A204.1 (cell line): ENCODE measurements around the gene FAM217A.
"Not testable (repeated sequence)": the region's sequence is repeated elsewhere in the genome, so short reads cannot be mapped to it uniquely, and the experiment has no call there.

Experiments
- FAIRE-seq: peaks from 2 replicates; lab custom pipeline; 2012; peaks lifted over from hg19 to GRCh38; lab: Jason Lieb, UNC

FAM217A gene, protein sequence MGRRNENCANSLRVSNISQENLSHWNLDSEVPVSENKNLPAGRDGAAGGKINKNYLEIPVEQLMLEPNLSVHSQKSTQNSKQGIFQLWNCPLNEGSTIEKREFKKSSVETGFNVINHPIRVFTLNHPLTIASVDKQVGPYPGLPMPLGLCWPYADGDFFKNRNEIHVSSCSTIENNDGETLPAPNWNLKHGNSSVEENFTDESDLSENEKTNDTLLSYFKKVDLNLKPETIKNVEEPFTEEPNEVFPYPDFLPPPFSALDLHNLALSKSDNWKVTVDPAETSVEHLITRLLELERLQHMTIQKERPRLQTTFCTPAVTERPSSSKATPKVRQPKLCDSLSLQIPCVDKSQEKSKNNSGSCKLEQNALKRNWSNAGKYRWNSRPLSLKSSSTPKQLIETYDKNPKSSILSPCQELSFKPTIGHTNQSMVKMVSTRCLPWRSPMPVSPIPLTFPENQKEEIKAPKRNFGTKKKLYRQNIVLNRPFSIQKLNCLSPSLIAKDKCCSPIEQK

DNA sequence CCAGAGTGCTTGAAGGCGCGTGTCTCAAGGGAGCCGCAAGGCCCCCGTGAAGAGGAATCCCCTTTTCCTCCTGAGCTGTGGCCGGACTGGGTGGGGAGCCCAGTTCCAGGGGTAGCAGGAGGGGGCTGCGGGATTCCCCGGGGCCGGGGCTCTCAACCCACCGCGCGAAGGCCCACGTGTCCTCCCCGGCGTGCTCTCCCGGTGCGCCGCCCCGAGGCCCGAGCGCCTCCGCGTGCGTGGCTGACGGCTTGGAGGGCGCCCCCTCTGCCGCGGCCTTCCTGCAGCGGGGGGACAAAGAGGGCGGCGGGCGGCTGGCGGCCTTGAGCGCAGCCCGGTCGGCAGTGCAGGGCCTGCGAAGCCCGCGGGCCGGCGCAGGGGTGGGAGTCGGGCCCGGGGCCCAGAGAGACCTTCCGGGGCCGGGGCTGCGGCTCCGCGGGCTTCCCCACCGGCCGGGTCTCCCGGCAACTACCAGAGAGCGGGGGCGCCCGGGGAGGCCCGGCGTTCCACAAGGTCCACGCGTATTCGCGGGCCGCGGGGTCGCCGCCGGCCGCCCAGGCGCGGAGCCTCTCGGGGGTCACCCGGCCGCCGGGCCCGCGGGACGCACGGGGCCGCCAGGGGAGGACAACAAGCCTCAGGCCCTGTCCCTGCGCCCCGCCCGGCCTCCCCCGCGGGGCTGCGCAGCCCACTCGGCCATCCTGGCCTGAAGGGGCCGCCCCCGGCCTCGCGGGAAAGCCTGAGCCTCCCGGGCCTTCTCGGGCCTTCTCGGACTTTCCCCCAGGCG lies at the start of gene FAM217A:
Gene FAM217A, minus strand, starts transcription at position 447 of the 781 bp plus-strand sequence. CDS start 1,723 bp downstream, outside the sequence.
- no peak for FAIRE-seq

DNA sequence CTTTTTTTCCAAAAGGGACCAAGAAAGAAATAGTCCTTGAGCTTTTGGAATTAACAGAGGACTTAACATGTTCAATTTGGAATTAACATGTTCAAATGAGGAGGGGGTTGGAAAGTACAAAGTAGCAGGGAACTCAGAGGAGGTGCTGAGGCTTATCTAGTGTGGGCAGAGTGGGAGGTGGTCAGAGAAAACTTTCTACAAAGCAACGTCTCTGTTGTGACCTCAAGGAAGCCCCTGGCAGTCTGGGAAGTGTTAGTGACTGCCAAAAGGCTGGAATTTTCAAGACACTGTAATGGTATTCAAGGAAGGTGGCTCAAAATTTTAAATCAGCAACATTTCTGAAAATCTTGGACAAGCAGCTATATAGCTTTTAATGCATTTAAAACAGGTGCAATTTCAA lies 49.1 kb upstream of the FAM217A start:
- FAIRE-seq: no peak

DNA sequence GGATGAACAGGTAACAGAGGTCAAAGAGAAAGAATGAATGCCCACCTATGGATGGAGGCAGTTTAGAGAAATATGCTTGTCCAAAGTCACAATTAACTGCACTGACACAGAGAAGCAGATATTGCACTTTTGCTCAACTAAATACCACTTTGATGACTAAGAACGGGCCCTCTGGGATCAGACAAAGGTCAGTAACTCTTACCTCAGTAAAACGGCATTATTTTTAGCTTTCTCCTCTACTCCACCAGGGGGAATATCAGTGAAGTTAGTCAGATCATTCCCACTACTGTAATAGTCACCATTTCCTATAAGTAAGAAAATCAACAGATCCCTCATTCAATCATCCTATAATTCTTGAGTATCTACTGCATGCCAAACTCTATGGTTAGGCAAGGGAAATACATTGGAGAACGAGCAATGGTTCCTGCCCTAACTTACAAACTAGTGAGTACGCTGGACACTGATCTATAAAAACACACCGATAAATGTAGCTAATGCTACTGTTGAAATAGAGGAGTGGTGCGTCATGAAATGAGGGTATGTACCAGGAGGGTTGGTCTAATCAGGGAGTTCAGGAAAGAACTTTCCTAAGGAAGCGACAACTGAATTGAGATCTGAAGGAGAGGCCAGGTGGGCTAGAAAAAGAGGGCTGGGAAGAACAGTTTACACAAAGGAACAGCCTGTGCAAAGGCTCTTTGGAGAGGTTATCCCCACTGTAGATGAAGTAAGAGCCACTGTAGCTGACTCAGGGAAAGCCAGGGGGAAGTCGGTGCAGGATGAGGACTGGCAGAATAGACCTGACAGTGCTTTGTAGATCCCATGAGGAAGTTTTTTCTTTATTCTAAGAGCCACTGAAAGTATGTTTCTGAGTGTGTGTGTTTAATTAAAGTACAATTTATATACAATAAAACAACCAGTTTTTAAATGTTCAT lies 47.3 kb upstream of the FAM217A start:
- no peak for FAIRE-seq

DNA sequence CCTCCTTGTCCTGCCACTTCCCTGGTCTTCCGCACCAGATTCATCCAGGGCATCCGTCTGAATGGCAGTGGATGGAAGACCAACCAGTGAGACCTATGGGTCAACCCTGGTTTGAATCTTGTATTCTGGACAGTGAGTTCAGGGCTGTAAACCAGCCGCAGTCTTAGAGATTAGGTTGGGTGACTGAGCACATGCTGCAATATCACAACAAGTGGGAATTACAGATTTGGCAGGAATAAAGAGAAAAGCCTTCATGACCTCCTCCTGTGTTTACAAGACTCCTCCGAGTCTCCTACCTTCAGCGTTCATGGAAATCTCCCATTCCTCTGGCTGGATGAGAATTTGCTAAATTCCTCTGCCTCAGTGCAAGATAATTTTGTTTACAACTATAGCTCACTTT lies 46.6 kb upstream of the FAM217A start:
- FAIRE-seq: no peak

DNA sequence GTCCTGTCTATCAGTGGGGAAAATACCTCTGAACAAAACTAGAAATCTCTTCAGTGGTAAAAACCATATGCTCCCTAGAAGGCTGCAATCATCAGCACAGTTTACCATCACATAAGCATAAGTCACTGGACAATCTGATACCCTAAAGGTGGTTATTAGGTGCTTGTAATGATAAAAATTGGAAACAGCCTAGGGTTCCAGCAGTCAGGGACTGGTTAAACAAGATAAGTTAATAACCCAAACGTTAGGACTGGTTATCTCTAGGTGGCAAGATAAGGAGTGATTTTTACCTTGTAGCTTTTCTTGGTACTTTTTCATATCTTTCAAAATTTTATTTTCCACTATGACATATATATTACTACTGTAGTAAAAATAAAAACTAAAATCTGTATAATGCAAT lies 45.4 kb upstream of the FAM217A start:
- FAIRE-seq: no peak

DNA sequence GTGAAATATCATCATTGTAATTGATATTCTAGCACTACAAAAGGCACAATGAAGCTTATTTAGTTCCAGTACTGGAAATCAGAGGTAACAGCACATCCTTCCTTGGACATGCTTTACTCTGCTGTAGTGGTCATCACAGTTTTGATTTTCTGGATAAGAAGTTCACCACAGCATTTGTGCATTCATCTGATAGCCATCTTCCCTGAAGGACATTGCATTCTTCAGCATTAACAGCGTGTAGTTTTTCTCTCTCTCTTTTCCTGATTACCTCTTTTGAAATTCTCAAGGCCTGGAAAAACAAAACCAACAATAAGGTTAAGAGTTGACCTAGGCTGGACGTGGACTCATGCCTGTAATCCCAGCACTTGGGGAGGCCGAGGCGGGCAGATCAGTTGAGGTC lies 36.8 kb upstream of the FAM217A start:
- FAIRE-seq: no peak

DNA sequence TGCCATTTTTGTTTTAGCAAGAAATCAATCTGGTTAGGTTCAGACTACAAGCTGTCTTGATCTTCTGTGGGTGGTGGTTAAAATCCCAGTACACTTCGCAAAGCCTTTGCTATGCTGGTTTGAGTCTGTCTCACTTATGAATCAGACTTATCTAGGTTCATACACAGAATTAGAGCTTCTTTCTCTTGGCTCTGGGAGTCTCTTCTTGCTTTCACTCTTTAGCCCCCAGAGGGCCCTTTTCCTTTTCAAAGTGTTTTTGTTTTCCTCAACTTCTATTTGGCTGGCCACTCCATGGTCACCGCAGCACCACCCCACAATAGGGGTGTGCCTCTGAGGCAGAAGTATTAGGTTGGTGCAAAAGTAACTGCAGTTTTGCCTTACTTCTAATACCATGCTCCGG lies 35.2 kb upstream of the FAM217A start:
- FAIRE-seq: no peak

DNA sequence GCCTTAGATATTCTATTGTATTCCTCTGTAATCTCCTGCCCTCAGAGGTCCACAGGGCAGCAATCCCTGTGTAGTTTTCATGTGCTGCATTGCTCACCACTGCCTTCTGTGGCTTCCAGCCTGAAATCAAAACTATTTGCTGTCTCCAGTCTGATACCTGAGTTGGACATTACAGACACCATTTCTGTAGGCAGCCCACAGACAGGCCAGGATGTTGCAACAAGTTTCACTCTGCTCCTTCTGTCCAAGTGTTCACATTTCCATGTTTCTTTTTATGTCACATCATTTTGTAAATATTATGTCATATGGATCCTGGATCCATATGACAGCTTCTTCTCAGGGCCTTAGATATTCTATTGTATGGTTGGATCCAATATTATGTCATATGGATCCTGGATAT lies 34.7 kb upstream of the FAM217A start:
- no peak for FAIRE-seq

DNA sequence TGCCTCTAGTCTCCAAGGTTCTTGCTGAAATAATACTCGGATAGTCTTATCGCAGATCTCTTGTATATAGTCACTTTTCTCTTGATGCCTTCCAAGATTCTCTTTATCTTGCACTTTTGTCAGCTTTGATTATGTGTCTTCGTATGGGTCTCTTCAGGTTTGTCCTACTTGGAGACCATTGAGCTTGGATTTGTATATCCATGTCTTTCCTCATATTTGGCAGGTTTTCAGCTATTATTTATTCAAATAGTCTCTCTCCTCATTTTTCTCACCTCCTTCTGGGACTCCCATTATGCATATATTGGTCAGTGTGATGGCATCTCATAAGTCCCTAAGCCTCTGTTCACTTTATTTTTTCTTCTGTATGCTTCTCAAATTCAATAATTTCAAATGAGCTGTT lies 33.4 kb upstream of the FAM217A start:
- FAIRE-seq: no peak

DNA sequence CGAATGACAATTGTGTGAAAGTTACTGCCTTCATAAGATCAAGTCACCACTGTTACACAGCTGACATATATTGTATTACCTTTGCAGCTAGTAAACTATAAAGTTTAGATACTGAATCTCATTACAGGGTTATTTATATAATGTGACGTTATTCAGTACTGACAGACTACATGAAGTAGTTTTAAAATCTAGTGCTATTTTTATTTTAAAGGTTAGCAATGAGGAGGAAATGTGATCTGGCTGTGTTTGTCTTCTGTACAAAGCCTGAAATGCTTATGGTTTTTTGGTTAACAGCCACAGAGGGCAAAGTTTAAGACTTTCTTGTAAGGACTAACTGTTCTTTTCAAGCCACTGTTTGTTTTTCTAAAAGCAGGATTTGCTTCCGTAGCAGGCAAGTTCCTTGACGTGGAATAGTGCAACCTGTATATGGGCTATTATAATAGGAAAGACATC lies 30.5 kb upstream of the FAM217A start:
- FAIRE-seq: not testable (repeated sequence)

DNA sequence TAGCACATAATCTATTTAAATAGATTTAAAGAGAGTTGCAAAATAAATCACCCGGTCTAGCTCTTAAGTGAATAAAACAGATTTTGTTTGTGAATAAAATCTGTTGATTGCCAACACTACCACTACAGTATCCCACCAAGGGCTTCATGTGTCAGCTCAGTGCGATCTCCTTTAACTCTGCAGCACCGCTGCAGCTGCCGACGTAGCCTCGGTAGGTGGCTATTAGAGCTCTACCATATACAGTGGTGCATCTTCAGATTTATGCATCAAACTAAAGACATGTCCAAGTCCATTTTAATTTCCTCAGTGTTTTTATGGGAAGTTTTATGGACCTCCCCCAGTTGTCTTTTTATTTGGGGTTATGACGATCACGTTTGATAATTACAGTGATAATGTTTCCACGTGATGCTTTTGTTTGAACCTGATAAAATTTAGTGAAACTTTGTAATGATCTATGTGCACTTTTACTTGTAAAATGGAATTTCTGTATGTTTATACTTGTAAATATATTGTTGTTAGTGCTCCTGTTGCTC lies 29.7 kb upstream of the FAM217A start:
- FAIRE-seq: no peak

DNA sequence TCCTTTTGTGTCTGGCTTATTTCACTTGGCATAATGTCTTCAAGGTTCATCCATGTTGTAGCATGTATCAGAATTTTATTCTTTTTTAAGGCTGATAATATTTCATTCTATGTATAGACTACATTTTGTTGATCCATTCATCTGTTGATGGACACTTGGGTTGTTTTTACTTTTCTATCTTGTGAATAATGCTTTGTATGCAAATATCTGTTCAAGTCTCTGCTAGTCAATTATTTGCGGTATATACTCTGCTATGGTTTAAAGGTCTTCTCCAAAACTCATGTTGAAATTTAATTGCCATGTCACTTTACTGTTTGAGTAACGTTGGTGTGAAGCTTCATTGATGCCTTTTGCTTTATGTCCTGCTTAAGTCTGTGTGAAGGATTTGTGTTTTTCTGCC lies 28.9 kb upstream of the FAM217A start:
- no peak for FAIRE-seq

DNA sequence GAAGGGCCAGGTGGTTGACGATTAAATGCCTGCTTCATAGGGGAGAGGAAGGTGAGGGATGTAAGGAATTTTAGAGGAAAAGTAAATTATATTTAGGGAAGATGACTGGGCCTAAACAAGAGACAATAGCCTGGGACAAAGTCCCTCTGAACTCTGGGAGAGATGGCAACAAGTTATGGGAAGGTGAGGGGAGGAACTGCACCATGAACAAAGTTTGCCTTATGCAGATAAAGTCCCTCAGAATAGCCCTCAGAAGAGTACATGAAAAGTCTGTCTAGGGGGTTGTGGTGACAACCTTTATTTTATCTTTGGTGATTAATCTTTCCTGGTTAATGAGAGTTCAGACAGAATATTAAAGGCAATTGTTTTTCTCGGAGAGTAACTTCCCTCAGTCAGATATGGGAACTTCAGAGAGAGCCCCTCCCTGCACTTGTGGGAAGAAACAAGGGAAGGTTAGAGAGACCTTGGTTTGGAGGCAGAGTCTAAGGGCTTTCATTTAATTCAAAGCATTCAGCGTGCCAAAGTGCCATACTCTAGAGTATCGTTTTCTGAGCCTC lies 27.1 kb upstream of the FAM217A start:
- no peak for FAIRE-seq

DNA sequence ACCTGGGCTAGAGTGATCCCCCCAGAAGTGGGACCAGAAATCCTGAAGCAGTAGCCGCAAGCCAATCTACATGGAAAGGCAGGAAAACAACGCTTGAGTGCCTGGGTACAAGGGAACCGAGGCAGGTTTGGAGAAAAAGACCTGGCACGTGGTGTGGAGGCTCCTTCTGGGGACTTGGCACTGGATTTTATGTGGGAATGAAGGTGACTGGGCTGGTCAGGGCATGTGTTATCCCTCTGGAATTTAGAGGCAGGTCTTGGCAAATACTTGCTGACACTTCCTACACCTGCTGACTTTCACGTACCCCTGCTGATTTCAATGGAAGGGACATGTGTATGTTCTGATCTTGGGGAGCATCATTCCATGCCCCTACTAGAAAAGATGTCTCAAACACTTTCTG lies 25.0 kb upstream of the FAM217A start:
- FAIRE-seq: no peak

DNA sequence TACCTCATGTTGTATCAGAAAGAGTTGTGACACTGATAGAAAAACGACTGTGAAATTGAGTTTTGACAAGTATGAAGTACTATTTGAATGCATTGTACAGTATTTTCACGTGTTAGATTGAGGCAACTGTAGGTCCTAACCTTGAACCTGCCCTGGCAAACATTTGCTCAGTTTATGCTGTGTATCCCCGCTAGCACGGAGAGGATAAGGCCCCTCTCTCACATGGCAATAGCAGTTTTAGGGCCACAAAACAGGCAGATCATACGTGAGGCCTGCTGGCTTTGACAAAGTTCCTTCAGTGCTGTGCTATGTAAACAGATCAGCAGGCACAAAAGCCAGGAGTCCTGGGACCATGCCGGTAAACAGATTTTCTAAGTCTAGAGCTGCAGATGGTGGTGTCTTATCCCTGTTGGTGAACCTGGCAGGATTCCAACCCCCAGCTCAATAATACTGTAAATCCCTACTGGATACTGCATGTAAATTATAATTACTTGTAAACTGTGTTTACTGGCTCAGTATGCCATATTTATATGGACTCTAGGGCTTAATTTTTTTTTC lies 23.8 kb upstream of the FAM217A start:
- no peak for FAIRE-seq

DNA sequence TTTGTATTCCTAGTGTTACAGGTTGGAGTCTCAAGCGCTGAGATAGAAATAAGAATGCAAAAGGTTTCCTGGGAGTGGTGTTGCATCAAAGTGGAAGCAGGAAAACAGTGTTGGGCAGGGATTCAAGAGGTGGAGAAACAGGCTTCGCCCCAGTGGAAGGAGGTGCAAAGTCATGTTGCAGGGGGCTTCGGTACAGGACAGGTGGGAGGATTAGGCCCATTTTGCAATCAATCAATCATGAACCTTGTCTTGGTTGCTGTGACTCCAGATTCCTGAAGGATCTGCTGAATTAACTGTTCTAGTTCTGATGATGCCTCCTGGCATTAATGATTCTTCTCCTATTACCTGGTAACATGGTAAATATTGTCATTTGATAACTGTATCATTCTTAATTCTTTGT lies 22.4 kb upstream of the FAM217A start:
- no peak for FAIRE-seq

DNA sequence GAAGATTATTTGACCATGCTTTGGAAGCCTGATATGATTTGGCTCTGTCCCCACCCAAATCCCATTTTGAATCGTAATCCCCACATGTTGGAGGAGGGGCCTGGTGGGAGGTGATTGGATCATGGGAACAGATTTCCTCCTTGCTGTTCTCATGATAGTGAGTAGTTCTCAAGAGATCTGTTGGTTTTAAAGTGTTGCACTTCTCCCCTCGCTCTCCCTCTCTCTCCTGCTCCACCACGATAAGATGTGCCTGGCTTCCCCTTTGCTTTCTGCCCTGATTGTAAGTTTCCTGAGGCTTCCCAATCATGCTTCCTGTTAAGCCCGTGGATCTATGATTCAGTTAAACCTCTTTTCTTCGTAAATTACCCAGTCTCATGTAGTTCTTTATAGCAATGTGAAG lies 21.7 kb upstream of the FAM217A start:
- FAIRE-seq: no peak

DNA sequence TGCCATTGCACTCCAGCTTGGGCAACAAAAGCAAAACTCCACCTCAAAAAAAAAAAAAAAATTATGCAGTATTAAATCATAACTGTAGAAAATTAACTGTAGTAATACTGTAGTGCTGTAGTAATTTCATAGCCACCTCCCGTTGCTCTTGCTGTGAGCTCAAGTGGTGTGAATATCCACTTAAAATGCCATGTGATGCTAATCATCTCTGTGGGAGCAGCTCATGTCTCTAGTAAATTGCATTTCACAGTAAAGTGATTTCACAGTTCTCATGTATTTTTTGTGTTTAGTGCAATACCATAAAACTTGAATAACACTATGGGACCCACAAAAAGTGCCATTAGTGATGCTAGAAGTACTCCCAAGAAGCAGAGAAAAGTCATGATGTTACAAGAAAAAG lies 14.4 kb upstream of the FAM217A start:
- FAIRE-seq: no peak

DNA sequence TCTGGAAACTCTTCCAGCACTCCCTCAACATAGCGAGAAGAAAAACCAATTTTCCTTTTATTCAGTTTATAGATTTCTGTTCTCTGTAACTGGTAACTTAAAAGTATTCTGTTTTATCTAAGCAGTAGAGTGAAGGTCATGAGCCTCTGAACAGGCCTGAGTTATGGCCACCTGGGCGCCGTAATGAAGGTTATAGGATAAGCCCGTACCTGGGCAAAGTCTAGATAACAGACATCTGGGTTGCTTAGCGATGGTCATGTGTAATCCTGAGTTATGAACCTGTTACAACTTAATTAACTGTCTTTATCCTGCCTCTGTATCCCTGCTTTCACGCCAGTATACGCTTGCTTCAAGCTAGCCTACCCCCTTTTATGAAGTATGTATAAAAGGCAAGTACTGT lies 13.0 kb upstream of the FAM217A start:
- FAIRE-seq: no peak

DNA sequence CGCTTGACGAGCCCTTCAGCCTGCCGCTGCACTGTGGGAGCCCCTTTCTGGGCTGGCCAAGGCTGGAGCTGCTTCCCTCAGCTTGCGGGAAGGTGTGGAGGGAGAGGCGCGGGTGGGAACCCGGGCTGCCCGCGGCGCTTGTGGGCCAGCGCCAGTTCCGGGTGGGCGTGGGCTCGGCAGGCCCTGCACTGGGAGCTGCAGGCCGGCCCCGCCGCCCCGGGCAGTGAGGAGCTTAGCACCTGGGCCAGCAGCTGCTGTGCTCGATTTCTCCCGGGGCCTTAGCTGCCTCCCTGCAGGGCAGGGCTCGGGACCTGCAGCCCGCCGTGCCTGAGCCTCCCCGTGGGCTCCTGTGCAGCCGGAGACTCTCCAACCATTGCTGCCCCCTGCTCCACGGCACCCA lies 11.1 kb upstream of the FAM217A start:
- not testable (repeated sequence) for FAIRE-seq

DNA sequence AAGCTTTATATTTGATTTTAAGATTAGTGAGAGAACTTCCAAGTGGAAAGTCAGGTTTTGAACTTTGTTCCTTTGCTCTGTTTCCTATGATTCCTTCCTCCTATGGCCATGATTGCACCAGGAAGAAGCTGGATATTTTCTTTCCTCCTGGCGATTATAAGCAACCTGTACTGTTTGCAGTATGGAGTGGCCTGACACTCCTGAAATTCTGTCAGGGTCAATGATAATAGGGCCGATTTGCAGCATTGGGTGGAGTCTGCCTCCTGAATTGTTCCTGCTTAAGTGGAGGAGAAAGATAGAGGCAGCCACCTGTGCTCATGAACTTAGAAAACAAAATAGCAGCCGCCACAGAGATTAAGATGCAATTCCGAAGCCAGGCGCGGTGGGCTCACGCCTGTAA lies 9.8 kb upstream of the FAM217A start:
- FAIRE-seq: no peak
